Esophagus mucosa (tissue), 1 donor: ENCODE data around the gene MAML1. TPM values are rescaled to one million over a fixed set of nuclear protein-coding genes. Genes with fewer than 3 reads are reported as not detected.
"Not testable (repeated sequence)": the region's sequence is repeated elsewhere in the genome, so short reads cannot be mapped to it uniquely, and the experiment has no call there.

Experiments used
- ATAC-seq: fragments of 200-7000 bp; cut with Tn5 transposase; one replicate; pipeline ENCODE4 v1.9.1; 2020
- total RNA-seq: library from RNA; stranded (reverse); gene quantifications from one replicate; pipeline ENCODE4 v1.2.4, GENCODE V29; 2023
- donor health status: DM: yes; HTN: yes; CAD: no.

The MAML1 gene
- total RNA-seq, 1 donor from 2014 or later, result 15.4 TPM

- ATAC-seq, result peak; percentile 62
Observed at GRCh38 chr5:179732918-179733771, 523 bp downstream of the MAML1 start.

GRCh38 chr5:179733772-179734126 is 1.1 kb downstream of the MAML1 start:
- no peak for ATAC-seq

- no peak for ATAC-seq
Observed at GRCh38 chr5:179734536-179735164, 2.0 kb downstream of the MAML1 start.

DNA sequence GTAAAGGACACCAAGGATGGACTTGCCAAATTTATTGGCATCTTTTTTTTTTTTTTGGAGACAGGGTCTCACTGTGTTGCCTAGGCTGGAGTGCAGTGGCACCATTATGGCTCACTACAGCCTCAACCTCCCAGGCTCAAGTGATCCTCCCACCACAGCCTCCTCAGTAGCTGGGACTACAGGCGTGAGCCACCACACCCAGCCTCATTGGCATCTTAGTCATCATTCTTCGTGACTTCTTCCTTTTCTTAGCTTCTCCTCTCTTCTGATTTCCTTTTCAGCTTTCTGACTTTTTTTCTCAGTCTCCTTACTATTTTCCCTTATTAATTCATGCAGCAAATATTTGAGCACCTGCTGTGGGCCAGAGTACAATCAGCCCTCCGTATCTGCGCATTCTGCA is 6.1 kb downstream of the MAML1 start:
- no peak for ATAC-seq

DNA sequence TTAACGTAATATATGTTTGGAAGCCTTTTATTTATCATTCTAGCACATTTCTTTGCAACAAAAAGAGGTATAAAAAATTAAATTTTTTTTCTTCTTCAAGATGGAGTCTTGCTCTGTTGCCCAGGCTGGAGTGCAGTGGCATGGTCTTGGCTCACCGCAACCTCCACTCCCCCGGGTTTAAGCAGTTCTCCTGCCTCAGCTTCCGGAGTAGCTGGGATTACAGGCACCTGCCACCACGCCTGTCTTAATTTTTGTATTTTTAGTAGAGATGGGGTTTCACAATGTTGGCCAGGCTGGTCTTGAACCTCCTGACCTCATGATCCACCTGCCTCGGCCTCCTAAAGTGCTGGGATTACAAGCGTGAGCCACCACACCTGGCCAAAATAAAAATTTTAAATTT is 11.5 kb downstream of the MAML1 start:
- not testable (repeated sequence) for ATAC-seq

DNA sequence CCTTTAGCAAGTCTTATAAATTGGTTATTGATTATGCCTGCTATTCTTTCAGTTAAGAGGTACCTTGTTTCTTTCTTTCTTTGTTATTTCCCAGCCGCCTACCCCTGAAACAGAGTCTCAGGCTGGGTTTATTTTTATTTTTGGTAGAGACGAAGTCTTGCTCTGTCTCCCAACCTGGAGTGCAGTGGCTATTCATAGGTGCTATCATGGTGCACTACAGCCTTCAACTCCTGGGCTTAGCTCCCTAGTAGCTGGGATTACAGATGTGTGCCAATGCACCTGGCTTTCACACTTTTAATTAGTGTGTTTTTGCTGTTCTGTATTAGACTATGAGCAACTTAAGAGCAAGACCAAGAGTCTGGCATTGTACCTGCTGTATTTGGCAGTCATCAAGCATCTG is 14.2 kb downstream of the MAML1 start:
- no peak for ATAC-seq

GRCh38 chr5:179747811-179748210 is 15.2 kb downstream of the MAML1 start:
- ATAC-seq, result no peak

DNA sequence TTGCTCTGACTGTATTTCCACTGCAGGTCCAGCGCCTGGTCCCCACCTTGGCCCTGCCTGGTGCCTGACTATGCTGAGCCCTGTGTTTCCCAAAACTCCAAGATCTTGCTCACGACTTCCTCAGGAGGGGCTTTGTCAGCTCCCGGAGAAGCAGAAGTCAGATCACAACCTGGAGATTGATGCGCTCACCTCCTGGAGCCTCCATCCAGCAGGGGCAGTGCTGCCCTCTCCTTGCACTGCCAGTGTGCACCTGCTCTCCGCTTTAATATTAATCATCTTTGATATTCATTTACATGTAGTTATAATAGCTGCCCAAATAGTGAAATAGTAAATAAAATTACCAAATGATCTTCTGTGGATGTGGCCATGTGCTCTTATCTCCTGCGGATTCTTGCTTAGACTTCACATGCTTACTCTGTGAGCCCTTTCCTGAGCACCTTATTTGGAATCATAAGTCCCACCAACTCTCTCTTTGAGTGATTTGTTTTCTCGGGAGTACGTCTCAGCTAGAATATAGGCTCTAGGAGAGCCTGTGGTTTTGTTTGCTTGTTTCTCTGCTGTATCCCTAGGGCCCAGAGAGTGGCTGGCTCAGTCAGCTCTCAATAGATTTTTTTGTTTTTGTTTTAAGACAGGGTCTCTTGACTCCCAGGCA is 17.4 kb downstream of the MAML1 start:
- ATAC-seq, result no peak

DNA sequence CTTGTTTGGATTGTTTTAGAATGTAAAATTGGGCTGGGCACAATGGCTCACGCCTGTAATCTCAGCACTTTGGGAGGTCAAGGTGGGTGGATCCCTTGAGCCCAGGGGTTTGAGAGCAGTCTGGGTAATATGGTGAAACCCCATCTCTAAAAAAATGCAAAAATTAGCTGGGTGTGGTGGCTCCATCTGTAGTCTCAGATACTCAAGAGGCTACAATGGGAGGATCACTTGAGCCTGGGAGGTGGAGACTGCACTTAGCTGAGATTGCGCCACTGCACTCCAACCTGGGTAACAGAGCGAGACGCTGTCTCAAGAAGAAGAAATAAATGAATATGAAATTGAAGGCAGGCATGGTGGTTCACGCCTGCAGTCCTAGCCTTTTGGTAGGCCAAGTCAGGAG is 21.3 kb downstream of the MAML1 start:
- ATAC-seq, result no peak

- no peak for ATAC-seq
Observed at GRCh38 chr5:179755022-179755421, 22.4 kb downstream of the MAML1 start.

- no peak for ATAC-seq
Observed at GRCh38 chr5:179758955-179759354, 26.3 kb downstream of the MAML1 start.

DNA sequence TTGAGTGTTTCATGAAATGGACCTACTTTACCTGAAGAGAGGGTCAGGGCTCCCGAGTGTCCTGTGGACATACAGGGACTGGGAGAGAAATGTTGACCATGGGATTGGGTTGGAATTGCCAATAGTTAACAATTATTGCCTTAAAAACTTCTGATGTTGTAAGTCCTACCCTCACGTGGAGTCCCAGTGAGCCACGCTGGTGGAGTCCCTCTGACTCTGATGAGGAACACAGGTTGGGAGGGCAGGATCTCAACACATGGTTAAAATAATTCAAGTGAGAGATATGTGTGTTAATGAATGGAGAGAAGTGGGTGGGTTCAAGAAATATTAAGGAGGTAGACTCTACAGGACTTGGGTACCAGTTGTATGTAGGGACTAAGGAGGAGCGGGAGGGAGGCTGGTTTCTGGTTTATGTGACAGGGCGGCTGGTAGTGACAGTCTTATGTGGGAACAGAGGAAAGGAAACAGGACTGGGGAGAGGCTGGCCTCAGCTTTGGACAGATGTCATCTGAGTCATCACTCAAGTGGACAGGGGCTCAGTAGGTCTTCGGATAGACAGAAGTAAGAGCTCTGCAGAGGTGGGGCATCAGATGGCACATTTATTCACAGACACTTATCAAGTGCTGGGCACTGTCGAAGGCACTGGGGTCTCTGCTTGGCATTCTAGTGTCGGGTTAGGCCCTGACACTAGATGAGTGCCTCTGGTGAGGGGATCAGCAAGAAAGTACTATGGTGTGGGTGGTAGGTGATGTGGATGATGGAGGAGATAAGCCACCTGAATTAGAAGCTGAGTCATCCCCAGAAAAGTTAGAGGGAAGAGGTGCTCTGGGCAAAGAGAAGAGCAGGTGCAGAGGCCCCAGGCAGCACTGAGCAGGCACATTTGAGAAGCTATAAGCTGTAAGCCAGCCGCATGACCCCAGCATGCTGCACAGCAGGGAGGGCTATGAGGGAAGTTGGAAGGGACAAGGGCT is 27.2 kb downstream of the MAML1 start:
- no peak for ATAC-seq

DNA sequence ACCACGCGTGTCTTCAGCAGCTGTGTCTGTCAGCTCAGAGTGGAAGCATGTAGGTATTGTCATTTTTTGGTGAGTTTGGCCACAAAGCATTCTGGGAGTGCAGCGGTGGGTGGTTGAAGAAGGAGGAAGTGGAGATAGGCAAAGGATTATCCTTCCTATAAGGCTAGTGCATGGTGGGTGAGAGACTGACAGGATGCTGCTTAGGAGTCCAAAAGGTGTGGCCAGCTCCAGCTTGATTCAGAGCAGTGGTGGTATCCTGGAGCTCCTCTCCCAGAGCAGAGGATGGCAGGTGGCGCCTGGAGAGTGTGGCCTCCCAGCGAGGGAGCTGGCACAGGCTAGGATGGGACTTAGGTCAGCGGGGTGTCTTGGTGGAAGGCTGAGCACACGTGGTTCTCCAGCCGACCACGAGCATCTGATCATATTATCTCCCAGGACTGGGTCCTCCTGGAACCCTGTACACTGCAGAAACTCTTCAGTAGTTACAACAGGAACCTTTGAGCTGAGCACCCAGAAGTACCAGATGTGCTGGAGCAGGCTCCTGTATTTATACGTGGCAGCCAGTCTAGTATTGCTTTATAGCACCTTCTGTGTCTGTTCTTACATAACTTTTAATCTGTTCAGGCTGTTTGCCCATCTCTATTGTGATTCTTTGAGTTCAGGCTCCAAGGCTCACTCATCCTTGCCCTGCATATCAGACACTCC is 29.6 kb downstream of the MAML1 start:
- peak; percentile 55 for ATAC-seq

DNA sequence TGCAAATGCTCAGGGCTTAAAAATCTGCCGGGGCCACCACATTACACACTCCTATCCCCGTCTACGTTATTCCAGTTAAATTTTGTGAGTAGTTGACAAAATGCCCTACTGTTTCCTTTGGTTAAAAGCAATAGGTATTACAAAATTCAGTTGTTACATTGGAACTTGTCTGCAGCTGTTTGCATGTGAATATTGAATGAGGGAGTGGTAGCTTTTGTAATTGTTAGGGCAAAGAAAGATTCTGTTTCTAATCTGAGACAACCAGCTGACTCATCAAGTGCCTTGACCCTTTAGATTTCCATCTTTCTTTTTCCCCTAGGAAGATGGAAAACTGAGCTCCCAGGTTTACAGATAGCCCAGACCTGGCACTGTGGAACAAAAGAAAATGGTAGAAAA is 30.2 kb downstream of the MAML1 start:
- ATAC-seq, result no peak

DNA sequence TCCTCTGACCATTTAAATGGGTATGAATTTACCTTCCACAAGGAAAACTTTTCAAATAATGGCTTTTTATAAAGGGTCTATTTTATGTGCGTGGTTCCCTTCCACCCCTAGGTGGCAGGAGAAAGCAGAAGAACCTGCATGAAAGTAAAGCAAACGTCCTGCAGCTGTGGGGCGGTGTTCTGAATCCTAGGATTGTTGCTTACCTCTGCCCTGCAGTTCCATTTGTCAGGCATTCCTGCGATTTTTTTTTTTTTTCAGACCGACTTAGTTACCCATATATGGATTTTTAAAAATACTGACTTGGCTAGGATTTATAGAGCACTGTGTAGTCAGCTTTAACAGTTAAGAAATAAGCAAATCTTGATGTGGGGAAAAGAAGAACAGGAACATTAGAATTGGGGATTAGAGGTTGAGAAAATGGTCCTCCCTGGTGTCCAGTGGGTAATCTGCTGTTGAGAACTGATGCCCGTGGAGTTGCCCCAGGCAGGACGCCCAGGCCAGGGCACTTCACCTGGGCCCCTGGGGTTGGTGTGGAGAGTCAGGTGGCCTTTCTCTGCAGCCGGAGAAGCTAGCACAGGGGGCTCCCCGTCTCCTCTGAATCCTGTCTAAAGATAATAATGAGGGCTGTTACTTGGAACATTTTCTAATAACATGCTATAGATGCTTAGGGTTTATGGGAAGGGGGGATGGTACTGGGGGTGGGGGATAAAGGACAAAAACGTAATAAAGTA is 30.8 kb downstream of the MAML1 start:
- peak; percentile 68 for ATAC-seq

DNA sequence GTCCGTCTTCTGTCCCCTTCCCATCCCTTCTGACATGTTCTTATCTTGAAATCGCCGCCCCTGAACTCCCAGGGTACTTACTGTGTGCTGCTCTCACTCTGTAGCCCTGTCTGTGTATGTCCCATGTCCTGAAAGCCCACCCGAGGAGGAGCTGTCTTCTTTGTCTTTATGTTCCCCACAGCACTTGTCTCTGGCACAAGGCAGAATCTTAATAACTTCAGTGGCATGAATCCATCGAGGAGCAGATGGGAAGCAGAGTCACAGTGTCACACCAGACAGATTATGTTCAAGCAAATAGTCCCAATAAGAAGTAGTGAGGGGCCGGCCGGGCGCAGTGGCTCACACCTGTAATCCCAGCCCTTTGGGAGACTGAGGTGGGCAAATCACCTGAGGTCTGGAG is 31.4 kb downstream of the MAML1 start:
- no peak for ATAC-seq

- peak; percentile 54 for ATAC-seq
Observed at GRCh38 chr5:179765400-179765799, 32.8 kb downstream of the MAML1 start.

DNA sequence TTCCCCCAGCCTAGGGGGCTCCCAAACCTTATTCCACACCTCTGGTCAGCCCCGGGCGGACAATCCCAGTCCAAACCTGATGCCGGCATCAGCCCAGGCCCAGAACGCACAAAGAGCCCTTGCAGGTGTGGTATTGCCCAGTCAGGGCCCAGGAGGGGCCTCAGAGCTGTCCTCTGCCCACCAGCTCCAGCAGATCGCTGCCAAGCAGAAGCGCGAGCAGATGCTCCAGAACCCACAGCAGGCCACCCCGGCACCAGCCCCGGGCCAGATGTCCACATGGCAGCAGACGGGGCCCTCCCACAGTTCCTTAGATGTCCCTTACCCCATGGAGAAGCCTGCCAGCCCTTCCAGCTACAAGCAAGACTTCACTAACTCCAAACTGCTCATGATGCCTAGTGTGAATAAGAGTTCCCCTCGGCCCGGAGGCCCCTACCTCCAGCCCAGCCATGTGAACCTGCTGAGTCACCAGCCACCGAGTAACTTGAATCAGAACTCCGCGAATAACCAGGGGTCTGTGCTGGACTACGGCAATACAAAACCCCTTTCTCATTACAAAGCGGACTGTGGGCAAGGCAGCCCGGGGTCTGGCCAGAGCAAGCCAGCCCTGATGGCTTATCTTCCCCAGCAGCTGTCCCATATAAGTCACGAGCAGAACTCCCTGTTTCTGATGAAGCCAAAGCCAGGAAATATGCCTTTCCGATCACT is 33.6 kb downstream of the MAML1 start:
- ATAC-seq, result no peak

DNA sequence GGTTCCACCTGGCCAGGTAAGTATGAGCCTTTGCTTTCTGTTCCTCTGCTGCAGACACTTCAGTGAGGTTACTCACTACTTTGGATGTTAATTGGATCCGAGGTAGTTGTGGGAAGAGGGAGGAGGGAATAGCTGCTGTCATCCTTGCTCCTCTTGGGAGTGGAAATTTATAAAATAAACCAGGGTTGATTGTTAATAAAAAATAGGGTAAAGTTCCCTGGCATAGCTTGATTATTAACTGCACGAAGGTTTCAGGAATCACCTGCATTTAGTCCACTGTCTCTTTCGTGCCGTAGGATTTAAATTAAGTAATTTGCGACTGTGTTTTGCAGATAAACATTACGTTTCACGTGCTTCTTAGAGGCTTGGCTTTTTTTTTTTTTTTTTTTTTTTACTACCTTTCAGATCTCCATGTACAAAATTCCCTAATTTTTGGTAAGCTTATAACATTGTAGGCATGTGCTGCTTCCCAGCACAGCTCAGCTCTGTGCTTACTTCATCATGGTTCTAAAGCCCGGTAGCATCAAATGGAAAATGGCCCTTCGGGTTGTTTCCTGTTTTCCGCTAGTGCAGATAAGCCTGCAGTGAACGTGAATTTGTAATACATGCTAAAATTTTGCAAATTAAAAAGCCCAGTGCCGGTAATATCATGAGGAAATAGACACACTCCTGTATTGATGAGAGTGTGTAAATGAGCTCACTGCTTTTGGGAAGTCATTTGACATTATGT is 34.3 kb downstream of the MAML1 start:
- no peak for ATAC-seq
